ENCODE results near the gene TEX19.

DNA sequence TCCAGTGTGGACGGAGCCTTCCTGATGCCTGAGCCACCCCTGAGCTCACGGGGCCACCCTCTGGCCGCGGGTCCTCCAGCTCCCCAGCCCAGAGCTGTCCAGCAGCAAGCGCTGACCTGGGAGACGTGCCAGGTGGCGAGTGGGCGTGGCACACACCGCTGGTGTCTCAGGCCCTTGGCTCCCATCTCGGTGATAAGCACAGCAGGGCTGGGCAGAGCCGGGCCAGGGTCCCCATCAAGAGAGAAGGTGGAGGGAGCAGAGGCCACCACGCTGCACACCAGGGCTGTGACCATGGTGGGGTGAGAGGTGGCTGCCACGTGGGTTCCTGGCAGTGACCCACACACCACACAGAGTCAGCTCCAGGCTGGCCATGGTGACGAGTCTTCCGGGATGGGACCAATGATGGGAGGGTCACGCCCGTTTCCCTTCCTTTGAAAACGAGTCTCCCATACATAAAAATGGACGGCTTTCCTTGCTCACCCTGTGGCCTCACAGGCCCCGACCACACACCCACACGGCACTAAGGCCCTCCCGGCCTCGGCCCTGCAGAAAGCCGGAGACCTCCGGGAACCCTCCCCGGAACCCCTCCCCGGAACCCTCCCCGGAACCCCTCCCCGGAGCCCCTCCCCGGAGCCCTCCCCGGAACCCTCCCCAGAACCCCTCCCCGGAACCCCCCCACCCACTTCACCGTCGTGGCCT is 29.3 kb downstream of the TEX19 start:
- TF ChIP-seq, protein P1, sequence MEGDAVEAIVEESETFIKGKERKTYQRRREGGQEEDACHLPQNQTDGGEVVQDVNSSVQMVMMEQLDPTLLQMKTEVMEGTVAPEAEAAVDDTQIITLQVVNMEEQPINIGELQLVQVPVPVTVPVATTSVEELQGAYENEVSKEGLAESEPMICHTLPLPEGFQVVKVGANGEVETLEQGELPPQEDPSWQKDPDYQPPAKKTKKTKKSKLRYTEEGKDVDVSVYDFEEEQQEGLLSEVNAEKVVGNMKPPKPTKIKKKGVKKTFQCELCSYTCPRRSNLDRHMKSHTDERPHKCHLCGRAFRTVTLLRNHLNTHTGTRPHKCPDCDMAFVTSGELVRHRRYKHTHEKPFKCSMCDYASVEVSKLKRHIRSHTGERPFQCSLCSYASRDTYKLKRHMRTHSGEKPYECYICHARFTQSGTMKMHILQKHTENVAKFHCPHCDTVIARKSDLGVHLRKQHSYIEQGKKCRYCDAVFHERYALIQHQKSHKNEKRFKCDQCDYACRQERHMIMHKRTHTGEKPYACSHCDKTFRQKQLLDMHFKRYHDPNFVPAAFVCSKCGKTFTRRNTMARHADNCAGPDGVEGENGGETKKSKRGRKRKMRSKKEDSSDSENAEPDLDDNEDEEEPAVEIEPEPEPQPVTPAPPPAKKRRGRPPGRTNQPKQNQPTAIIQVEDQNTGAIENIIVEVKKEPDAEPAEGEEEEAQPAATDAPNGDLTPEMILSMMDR (IDR thresholded peaks at IDR 0.05), result no peak
- TF ChIP-seq, protein P2, sequence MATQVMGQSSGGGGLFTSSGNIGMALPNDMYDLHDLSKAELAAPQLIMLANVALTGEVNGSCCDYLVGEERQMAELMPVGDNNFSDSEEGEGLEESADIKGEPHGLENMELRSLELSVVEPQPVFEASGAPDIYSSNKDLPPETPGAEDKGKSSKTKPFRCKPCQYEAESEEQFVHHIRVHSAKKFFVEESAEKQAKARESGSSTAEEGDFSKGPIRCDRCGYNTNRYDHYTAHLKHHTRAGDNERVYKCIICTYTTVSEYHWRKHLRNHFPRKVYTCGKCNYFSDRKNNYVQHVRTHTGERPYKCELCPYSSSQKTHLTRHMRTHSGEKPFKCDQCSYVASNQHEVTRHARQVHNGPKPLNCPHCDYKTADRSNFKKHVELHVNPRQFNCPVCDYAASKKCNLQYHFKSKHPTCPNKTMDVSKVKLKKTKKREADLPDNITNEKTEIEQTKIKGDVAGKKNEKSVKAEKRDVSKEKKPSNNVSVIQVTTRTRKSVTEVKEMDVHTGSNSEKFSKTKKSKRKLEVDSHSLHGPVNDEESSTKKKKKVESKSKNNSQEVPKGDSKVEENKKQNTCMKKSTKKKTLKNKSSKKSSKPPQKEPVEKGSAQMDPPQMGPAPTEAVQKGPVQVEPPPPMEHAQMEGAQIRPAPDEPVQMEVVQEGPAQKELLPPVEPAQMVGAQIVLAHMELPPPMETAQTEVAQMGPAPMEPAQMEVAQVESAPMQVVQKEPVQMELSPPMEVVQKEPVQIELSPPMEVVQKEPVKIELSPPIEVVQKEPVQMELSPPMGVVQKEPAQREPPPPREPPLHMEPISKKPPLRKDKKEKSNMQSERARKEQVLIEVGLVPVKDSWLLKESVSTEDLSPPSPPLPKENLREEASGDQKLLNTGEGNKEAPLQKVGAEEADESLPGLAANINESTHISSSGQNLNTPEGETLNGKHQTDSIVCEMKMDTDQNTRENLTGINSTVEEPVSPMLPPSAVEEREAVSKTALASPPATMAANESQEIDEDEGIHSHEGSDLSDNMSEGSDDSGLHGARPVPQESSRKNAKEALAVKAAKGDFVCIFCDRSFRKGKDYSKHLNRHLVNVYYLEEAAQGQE (IDR thresholded peaks at IDR 0.05; ENCODE audit: insufficient read depth in 1 of 2, low read depth in 2 of 2, low read length in 1 of 2), result peak; percentile 85 to 94
